Kidney (tissue), 14 donors: ENCODE results near the gene ZNF334. TPM values are rescaled to one million over a fixed set of nuclear protein-coding genes. Genes with fewer than 3 reads are reported as not detected.

Experiments used
- DNase-seq, 5 donors: peaks; one replicate each; pipeline ENCODE4 v3.0.0-alpha.2; 2013 to 2020
- FAIRE-seq: peaks from 2 replicates; lab custom pipeline; 2012; peaks lifted over from hg19 to GRCh38; lab: Jason Lieb, UNC
- H3K27ac ChIP-seq, 2 donors: one replicate each; pipeline ENCODE4 v1.7.0; 2013; ENCODE audit warnings: low read depth in 2 of 2, low read length in 2 of 2, inconsistent platforms in 1 of 2
- H3K27me3 ChIP-seq: one replicate; pipeline ENCODE4 v1.7.1; 2013; ENCODE audit warnings: low read length, inconsistent platforms; ENCODE audit not compliant: control insufficient read depth, insufficient read depth
- H3K36me3 ChIP-seq, 3 donors: one replicate each; pipeline versions ENCODE4 v1.7.0 to v1.7.1; 2013; ENCODE audit warnings: low read length in 3 of 3, control low read depth in 1 of 3, inconsistent platforms in 1 of 3; ENCODE audit not compliant: insufficient read depth in 3 of 3, control insufficient read depth in 2 of 3
- H3K4me1 ChIP-seq, 3 donors: one replicate each; pipeline versions ENCODE4 v1.7.0 to v1.7.1; 2013; ENCODE audit warnings: low read length in 3 of 3, inconsistent platforms in 1 of 3, low read depth in 1 of 3; ENCODE audit not compliant: control insufficient read depth in 2 of 3, insufficient read depth in 2 of 3
- H3K4me3 ChIP-seq, 3 donors: one replicate each; pipeline versions ENCODE4 v1.7.0 to v1.8.1; 2013; ENCODE audit warnings: low read length in 3 of 3, control low read depth in 1 of 3, inconsistent platforms in 1 of 3
- H3K9ac ChIP-seq, 3 donors: one replicate each; pipeline versions ENCODE4 v1.7.0 to v1.7.1; 2013; ENCODE audit warnings: low read length in 3 of 3, control low read depth in 1 of 3, inconsistent platforms in 1 of 3
- H3K9me3 ChIP-seq, 3 donors: one replicate each; pipeline versions ENCODE4 v1.7.0 to v1.7.1; 2013; ENCODE audit warnings: low read length in 3 of 3, control low read depth in 1 of 3, inconsistent platforms in 1 of 3; ENCODE audit not compliant: control insufficient read depth in 2 of 3, insufficient read depth in 1 of 3
- intact Hi-C: fragments of 100-400 bp; cut with DNase I; formaldehyde crosslinking; loops from one replicate; pipeline ENCODE4 v1.11.1; 2022
- polyA plus RNA-seq: library from polyadenylated mRNA; stranded (reverse); fragments of 350-450 nt; fragmentation: Illumina TruSeq; extraction: RNeasy Lipid Tissue Mini Kit (QIAGEN cat#74804); gene quantifications from one replicate; pipeline ENCODE4 v1.2.3, GENCODE V29; 2014; ENCODE audit warnings: low read depth, low replicate concordance; ENCODE audit not compliant: insufficient read depth
- total RNA-seq: library from RNA; stranded (reverse); fragmentation: NEBNext Ultra II Directional; extraction: Animal tissue kit (Norgen Biotek cat#: 25700); gene quantifications from one replicate; pipeline ENCODE4 v1.2.1, GENCODE V29; 2021
- TF ChIP-seq, protein P1 (sequence below): IDR thresholded peaks from 3 replicates; pipeline ENCODE4 v1.5.1; 2012; ENCODE audit warnings: mild to moderate bottlenecking, moderate library complexity, borderline replicate concordance; ENCODE audit not compliant: insufficient read depth; ENCODE audit errors: extremely low read depth
- donor health status: control.
- donor health status: control.
- donor health status: control.
- donor health status: control.
- donor health status: control.
- donor health status: DM: yes; HTN: yes; CAD: no.
- donor health status: Normal renal cell carcinoma (clear cell type).

ZNF334 gene
- total and polyA plus RNA-seq, 2 donors from 2014 or later = 3.7 to 8.2 TPM

DNA sequence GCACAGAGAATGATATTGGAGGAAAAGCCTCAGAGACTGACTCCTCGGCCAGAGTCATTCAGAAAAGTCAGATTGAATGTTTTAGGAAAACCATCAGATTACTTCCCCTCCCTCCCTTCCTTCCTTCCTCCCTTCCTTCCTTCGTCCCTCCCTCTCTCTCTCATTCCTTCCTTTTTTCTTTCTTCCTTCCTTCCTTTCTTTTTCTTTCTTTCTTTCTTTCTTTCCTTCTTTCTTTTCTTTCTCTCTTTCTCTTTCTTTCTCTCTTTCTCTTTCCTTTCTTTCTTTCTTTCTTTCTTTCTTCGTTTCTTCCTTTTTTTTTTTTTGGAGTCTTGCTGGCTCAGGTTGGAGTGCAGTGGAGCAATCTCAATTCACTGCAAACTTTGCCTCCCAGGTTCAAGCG, 29.7 kb upstream of the ZNF334 start:
- intact Hi-C loops = no loop called here
- no peaks in the 10 kb centered on the region for H3K4me1 ChIP-seq
- H3K27ac ChIP-seq = no peak overlapping the region
- no peak overlapping the region for H3K4me3 ChIP-seq
- H3K36me3 ChIP-seq = no peaks in the 10 kb centered on the region
- peaks cover 3% of the 10 kb centered on the region for H3K27me3 ChIP-seq
- FAIRE-seq (no peak), DNase-seq (no peak)
- H3K9me3 ChIP-seq = peaks cover 0 to 3% (median 0%) of the 10 kb centered on the region in 3 donors
- H3K9ac ChIP-seq = no peak overlapping the region
- TF ChIP-seq, protein P1, sequence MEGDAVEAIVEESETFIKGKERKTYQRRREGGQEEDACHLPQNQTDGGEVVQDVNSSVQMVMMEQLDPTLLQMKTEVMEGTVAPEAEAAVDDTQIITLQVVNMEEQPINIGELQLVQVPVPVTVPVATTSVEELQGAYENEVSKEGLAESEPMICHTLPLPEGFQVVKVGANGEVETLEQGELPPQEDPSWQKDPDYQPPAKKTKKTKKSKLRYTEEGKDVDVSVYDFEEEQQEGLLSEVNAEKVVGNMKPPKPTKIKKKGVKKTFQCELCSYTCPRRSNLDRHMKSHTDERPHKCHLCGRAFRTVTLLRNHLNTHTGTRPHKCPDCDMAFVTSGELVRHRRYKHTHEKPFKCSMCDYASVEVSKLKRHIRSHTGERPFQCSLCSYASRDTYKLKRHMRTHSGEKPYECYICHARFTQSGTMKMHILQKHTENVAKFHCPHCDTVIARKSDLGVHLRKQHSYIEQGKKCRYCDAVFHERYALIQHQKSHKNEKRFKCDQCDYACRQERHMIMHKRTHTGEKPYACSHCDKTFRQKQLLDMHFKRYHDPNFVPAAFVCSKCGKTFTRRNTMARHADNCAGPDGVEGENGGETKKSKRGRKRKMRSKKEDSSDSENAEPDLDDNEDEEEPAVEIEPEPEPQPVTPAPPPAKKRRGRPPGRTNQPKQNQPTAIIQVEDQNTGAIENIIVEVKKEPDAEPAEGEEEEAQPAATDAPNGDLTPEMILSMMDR = no peak

DNA sequence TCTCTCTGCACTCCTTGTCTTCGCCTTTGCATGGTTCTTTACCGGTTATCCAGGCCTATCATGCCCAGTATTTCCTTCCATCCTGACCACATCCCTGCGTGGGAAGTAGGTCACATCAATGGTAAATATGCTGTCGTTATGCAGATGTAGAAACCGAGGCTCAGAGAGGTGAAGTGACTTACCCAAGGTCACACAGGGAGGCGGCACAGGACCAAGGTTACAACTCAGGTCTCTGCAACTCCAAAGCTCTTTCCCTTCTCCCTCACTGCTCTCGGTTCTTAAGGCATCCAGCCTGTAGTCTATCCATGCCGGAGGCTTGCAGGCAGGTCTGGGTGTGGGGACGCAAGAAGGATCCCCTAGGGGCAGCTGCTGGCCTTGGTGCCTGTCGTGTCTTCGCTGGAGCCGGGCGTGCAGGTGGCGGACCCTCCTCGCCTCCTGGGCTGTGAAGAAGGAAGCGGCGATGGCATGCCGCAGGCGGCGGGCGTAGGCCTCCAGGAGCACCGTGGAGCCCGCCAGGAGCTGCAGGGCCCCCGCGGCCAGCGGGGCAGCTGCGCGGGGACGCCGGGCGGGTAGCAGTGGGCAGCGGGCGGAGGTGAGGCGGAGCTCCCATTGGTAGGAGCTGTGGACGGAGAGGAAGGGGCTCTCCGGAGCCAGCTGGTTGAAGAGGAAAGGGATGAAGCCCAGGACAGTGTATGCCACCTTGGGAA, 28.0 kb upstream of the ZNF334 start:
- H3K4me3 ChIP-seq = no peak overlapping the region
- H3K27ac ChIP-seq = no peak overlapping the region
- FAIRE-seq (no peak), DNase-seq (no peak)
- peaks cover 3% of the 10 kb centered on the region for H3K27me3 ChIP-seq
- H3K9me3 ChIP-seq = peaks cover 0 to 2% (median 0%) of the 10 kb centered on the region in 3 donors
- no peak overlapping the region for H3K9ac ChIP-seq
- no peaks in the 10 kb centered on the region for H3K36me3 ChIP-seq
- TF ChIP-seq, protein P1 = no peak
- no peaks in the 10 kb centered on the region for H3K4me1 ChIP-seq
- intact Hi-C loops = no loop called here

DNA sequence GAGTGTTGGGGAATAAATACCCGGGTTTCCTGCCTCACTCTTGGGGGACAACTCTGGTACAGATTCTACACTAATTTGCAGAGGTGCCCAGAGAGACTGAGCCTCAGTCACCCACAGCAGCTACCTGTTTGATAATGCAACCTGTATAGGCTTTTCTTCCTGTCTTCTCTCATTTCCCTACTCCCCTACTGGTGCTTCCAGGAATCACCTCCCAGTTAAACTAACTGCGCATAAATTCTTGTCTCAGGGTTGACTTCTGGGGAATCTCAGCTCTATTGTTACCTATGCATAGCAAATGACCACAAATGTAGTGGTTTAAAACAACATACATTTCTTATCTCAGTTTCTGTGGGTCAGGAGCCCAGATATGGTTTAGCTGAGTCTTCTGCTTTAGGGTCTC, 25.8 kb upstream of the ZNF334 start:
- DNase-seq = no peak
- no peak overlapping the region for H3K9ac ChIP-seq
- TF ChIP-seq, protein P1 = no peak
- intact Hi-C loops = no loop called here
- no peaks in the 10 kb centered on the region for H3K9me3 ChIP-seq
- H3K27ac ChIP-seq = no peak overlapping the region
- no peak overlapping the region for H3K4me3 ChIP-seq
- H3K4me1 ChIP-seq = no peaks in the 10 kb centered on the region
- H3K36me3 ChIP-seq = no peaks in the 10 kb centered on the region
- no peak for FAIRE-seq
- peaks cover 3% of the 10 kb centered on the region for H3K27me3 ChIP-seq
